Liver (tissue), 3 donors: ENCODE results near the gene WEE1.

ENCODE experiments used
- FOXA1 ChIP-seq: IDR thresholded peaks from 2 replicates; pipeline ENCODE4 v1.6.1; 2016; ENCODE audit warnings: antibody characterized with exemption
- FOXA2 ChIP-seq: IDR thresholded peaks from 2 replicates; pipeline ENCODE4 v1.6.1; 2016; ENCODE audit warnings: antibody characterized with exemption
- JUND ChIP-seq, 2 donors: IDR thresholded peaks; 2 replicates each; pipeline ENCODE4 v1.6.1; 2016; ENCODE audit warnings: antibody characterized with exemption in 2 of 2
- RAD21 ChIP-seq, 2 donors: IDR thresholded peaks; 2 replicates each; pipeline ENCODE4 v1.6.1; 2016; ENCODE audit warnings: antibody characterized with exemption in 2 of 2, mild to moderate bottlenecking in 2 of 2
- SP1 ChIP-seq: IDR thresholded peaks from 2 replicates; pipeline ENCODE4 v1.6.1; 2018; ENCODE audit warnings: antibody characterized with exemption, mild to moderate bottlenecking
- TAF1 ChIP-seq: conservative IDR thresholded peaks from 2 replicates; pipeline ENCODE4 v1.6.1; 2016; ENCODE audit warnings: antibody characterized with exemption, mild to moderate bottlenecking
- YY1 ChIP-seq: IDR thresholded peaks from 2 replicates; pipeline ENCODE4 v1.6.1; 2016; ENCODE audit warnings: antibody characterized with exemption, mild to moderate bottlenecking
- TF ChIP-seq, protein P1 (sequence below): fragments of 150-350 bp; IDR thresholded peaks from 2 replicates; pipeline ENCODE4 v1.5.1; 2017; ENCODE audit warnings: improper control_type of control experiment, low read depth, low read length; ENCODE audit not compliant: missing input control
- TF ChIP-seq, protein P2 (sequence below): IDR thresholded peaks from 2 replicates; pipeline ENCODE4 v1.6.1; 2016; ENCODE audit warnings: antibody characterized with exemption
- TF ChIP-seq, protein P3 (sequence below): IDR thresholded peaks from 2 replicates; pipeline ENCODE4 v1.6.1; 2016; ENCODE audit warnings: antibody characterized with exemption
- TF ChIP-seq, protein P4 (sequence below): IDR thresholded peaks from 2 replicates; pipeline ENCODE4 v1.6.1; 2016; ENCODE audit warnings: antibody characterized with exemption
- donor health status: healthy.
- donor health status: healthy.

DNA sequence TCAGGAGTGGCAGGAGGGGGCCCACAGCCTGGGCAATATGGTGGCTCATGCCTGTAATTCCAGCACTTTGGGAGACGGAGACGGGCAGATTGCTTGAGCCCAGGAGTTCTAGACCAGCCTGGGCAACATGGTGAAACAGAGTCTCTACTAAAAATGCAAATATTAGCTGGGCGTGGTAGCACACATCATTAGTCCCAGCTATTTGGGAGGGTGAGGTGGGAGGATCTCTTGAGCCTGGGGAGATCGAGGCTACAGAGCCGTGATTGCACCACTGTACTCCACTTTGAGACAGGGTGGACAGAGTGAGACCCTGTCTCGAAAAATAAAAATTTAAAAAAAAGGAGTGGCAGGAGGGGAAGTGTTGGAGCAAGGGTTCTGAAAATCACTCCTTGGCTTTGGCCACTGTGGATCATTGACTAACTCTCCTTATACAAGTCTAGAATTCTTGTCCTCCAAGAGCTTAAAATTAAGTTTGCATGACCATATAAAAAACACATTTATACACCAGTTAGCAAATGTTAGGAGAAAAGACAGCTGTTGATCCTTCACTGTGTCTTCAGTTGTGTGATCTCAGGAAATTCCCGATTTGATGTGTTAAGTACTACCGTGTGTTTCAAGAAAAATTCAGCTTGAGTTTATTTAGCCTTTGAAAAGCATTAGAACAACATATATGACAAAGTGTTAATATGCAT, 2.3 kb upstream of the WEE1 start:
- TF ChIP-seq, protein P1, sequence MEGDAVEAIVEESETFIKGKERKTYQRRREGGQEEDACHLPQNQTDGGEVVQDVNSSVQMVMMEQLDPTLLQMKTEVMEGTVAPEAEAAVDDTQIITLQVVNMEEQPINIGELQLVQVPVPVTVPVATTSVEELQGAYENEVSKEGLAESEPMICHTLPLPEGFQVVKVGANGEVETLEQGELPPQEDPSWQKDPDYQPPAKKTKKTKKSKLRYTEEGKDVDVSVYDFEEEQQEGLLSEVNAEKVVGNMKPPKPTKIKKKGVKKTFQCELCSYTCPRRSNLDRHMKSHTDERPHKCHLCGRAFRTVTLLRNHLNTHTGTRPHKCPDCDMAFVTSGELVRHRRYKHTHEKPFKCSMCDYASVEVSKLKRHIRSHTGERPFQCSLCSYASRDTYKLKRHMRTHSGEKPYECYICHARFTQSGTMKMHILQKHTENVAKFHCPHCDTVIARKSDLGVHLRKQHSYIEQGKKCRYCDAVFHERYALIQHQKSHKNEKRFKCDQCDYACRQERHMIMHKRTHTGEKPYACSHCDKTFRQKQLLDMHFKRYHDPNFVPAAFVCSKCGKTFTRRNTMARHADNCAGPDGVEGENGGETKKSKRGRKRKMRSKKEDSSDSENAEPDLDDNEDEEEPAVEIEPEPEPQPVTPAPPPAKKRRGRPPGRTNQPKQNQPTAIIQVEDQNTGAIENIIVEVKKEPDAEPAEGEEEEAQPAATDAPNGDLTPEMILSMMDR = no peak
- TF ChIP-seq SP1 (no peak), JUND (IDR thresholded peaks at IDR 0.05) (no peak), RAD21 (IDR thresholded peaks at IDR 0.05) (no peak), YY1 (no peak), FOXA1 (no peak), TAF1 (no peak), FOXA2 (no peak)
- TF ChIP-seq, protein P2, sequence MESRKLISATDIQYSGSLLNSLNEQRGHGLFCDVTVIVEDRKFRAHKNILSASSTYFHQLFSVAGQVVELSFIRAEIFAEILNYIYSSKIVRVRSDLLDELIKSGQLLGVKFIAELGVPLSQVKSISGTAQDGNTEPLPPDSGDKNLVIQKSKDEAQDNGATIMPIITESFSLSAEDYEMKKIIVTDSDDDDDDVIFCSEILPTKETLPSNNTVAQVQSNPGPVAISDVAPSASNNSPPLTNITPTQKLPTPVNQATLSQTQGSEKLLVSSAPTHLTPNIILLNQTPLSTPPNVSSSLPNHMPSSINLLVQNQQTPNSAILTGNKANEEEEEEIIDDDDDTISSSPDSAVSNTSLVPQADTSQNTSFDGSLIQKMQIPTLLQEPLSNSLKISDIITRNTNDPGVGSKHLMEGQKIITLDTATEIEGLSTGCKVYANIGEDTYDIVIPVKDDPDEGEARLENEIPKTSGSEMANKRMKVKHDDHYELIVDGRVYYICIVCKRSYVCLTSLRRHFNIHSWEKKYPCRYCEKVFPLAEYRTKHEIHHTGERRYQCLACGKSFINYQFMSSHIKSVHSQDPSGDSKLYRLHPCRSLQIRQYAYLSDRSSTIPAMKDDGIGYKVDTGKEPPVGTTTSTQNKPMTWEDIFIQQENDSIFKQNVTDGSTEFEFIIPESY = no peak
- TF ChIP-seq, protein P3, sequence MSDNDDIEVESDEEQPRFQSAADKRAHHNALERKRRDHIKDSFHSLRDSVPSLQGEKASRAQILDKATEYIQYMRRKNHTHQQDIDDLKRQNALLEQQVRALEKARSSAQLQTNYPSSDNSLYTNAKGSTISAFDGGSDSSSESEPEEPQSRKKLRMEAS = no peak
- TF ChIP-seq, protein P4, sequence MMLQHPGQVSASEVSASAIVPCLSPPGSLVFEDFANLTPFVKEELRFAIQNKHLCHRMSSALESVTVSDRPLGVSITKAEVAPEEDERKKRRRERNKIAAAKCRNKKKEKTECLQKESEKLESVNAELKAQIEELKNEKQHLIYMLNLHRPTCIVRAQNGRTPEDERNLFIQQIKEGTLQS = no peak
